Stimulated activated CD4-positive, alpha-beta T cell treated with anti-CD3 and anti-CD28 coated beads, Interleukin-15, amount 100 ng/mL, for 24 hours (primary cell): ENCODE results near the gene GTF3C6.
"Not testable (repeated sequence)": the region's sequence is repeated elsewhere in the genome, so short reads cannot be mapped to it uniquely, and the experiment has no call there.

Experiments used
- DNase-seq: peaks from one replicate; pipeline ENCODE4 v3.0.0-alpha.2; 2020

The GTF3C6 gene, protein sequence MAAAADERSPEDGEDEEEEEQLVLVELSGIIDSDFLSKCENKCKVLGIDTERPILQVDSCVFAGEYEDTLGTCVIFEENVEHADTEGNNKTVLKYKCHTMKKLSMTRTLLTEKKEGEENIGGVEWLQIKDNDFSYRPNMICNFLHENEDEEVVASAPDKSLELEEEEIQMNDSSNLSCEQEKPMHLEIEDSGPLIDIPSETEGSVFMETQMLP

DNA sequence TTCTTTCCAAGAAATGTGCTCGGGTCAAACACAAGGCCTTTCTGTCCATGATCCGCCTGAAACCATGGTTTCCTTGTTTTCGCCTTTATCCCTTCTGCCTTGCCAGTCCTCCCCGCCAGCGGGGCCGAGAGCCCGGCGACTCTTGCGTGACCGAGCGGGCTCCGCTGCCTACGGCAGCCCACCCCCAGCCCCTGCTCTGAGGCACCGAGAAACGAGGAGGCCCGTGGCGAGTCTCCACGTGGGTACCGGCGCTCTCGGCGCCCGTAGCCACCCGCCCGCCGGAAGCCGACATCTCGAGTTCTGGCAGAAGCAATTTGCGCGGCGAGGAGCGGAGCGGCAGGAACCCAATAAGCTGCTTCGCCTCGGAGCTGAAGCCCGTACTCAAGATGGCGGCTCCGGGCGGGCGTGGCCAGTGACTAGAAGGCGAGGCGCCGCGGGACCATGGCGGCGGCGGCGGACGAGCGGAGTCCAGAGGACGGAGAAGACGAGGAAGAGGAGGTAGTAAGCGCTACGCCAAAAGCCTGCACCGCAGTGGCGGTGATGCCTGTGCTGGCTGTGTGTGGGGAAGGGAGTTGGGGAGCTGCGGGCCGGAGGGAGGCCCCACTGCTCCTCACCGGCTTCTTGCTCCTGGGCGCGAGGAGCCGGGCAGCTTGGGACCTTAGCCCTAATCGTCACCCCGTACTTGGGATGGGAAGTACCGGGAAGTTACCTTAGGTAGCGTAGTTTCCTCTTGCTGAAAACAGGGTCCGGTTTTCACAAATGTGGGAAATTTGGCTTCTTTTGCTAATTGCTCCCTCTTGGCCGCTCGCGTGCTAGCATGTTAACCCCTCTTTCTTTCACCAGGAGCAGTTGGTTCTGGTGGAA is at the start of gene GTF3C6:
TSS of gene GTF3C6 (plus strand) at position 378 of the 864 bp plus-strand sequence. CDS start at position 442, 64 bp downstream.
- DNase-seq: peak; percentile 95

DNA sequence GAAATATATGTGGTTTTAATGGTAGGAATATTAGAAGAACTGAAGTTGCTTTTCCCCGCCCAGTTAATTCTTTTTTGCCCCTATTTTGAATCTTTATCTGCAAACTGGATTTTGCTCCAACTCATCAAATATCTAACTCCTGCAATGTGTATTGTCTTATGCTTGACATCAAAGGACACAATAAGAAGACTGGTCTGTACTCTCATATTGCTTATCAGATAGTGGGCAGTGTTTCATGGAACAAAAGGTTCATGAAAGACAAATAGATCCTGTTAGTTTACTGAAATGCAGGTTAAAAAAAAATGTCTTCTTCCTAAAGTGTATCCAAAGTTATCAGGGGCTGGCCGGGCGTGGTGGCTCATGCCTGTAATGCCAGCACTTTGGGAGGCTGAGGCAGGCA is 27.7 kb upstream of the GTF3C6 start:
- DNase-seq: no peak

DNA sequence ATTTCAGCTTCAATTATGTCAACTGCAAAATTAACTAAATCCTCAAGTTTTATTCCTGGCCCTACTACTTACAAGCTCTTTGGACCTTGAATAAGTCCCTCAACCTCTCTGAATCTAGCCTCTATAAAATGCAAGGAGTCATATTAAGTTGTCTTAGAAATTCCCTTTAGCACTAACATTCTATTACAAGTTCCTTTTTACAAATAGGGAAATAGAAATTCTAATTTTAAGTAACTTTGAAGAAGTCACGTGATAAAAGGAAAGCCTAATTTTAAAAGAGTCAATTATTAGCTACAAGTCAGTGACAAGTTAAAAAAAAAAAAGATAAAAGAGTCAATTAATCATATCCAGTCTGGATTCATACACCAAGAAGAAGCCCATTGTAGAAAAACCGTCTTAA is 24.6 kb upstream of the GTF3C6 start:
- DNase-seq: no peak

DNA sequence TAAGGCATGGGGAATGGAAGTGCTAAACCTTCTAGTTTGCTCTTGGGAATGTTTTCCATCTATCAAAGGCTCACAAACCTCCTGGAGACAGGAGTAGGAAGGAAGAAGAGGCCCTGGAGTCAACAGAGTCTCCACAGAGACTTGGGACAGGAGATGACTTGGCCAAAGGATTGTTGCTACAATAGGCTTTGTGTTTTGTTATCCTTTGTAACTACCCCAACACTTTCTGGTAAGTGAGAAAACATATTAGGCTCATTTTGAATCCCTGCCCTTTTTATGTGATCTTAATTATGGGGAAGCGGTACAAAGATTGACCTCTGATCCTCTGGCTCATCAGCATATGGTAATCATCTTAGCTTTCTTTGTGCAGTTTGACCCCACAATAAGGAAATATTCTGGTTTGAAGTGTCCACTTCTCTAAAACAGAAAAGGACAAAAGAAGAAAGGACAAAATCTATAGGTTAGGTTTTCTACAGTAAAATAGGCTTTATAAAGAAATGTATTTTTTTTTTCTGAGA is 24.1 kb upstream of the GTF3C6 start:
- no peak for DNase-seq

- no peak for DNase-seq
These were observed 23.3 kb upstream of the GTF3C6 start for GRCh38 chr6:110935171-110935570.

DNA sequence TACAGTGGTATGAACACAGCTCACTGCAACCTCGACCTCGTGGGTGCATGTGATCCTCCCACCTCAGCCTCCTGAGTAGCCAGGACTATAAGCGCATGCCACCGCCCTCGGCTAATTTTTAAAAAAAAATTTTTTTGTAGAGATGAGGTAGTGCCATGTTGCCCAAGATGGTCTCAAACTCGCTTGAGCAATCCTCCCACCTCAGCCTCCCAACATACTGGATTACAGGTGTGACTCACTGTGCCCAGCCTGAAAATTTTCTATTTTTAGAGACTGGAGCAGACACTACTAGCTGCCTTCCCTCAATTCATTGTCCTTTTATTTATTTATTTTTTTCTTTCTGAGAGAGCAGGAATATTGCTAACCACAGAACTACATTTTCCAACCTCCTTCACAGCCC is 20.3 kb upstream of the GTF3C6 start:
- no peak for DNase-seq

GRCh38 chr6:110939429-110940200 is 18.9 kb upstream of the GTF3C6 start:
- no peak for DNase-seq

DNA sequence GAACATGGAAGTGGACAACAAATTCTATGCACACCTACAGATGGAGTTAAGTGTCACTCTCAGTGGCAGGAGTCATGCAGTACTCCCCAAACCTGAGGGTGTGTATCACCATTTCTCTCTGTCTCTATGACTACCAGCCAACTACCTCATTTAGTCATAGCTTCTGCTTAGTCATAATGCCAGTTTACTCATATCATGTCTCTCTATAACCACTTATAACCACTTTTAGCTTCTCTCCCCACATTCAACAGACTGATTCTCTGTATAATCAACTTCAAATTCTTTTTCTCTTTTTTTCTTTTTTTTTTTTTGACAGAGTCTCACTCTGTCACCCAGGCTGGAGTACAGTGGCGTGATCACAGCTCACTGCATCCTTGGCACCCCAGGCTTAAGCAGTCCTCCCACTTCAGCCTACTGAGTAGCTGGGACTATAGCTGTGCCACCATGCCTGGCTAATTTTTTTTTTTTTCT is 13.8 kb upstream of the GTF3C6 start:
- peak; percentile 61 for DNase-seq

- DNase-seq: no peak
These were observed 12.0 kb upstream of the GTF3C6 start for GRCh38 chr6:110946498-110946897.

DNA sequence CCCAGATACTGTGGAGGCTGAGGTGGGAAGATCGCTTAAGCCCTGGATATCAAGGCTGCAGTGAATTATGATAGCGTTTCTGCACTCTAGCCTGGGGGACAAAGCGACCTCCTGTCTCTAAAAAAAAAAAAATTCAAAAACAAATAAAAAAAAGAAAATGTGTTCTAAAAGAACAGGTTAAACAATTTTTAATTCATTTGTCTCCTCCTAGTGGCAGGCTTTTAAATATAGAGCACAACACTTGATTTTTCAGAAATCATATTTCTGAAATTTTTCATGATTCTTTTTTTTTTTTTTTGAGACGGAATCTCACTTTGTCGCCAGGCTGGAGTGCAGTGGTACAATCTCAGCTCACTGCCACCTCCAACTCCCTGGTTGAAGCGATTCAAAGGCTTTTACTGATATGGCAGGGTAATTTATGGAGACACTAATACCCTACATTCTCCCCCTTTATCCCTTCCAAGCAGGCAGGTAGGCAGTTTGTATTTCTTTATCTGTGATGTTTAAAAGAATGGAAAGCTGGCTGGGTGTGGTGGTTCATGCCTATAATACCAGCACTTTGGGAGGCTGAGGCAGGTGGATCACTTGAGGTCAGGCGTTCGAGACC is 8.7 kb upstream of the GTF3C6 start:
- no peak for DNase-seq

GRCh38 chr6:110950440-110950839 is 8.1 kb upstream of the GTF3C6 start:
- DNase-seq: no peak

DNA sequence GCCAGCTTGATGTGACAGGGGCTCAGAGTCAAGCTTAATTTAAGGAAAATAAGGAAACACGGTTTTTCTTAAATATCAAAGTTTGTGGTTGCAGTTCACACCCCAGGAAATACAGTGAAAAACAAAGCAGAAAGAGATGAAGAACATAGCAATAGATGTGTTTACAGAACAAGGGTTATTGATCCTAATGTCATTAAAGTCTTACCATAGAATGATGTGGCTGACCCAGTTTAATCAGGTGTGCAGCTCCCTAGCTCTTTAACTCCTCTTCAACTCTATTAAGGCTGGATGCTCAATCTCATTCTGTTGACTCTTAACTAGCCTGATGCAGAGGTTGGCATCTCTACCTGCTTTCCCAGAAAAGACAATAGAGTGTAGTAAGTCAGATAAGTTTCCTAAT is 7.5 kb upstream of the GTF3C6 start:
- DNase-seq: no peak

- no peak for DNase-seq
These were observed 6.3 kb upstream of the GTF3C6 start for GRCh38 chr6:110951986-110952794.

DNA sequence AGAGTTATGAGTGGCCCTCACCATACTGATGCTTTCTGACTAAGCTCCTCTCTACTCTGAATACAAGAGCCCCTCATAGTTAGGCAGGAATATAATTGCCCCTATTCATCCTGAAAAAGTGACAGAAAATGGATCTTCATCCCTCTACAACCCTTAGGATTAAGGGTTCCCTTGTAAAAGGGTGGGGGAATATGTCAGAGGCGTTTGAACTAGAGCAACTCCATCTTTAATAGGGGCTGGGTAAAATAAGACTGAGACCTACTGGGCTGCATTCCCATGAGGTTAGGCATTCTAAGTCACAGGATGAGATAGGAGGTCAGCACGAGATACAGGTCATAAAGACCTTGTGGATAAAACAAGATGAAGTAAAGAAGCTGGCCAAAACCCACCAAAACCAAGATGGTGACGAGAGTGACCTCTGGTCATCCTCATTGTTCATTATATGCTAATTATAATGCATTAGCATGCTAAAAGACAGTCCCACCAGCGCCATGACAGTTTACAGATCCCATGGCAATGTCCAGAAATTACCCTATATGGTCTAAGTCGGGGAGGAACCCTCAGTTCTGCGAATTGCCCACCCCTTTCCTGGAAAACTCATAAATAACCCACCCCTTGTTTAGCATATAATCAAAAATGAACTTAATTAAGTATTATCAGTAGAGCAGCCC is 4.7 kb upstream of the GTF3C6 start:
- no peak for DNase-seq

DNA sequence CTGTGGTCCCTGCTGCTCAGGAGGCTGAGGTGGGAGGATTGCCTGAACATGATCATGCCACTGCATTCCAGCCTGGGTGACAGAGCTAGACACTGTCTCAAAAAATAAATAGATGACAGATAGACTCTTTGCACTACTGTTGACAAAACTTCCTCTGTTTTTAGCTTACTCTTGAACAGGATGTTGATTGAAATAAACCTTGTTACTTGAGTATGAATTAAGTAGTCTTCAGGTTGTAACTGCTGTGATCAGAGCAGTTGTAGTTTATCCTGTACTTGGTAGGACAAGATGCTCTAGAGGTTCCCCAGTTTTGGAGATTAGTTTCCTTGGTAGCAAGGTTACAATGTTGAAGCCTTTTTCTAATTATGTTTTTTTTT is 1.5 kb downstream of the GTF3C6 start:
- DNase-seq: no peak

DNA sequence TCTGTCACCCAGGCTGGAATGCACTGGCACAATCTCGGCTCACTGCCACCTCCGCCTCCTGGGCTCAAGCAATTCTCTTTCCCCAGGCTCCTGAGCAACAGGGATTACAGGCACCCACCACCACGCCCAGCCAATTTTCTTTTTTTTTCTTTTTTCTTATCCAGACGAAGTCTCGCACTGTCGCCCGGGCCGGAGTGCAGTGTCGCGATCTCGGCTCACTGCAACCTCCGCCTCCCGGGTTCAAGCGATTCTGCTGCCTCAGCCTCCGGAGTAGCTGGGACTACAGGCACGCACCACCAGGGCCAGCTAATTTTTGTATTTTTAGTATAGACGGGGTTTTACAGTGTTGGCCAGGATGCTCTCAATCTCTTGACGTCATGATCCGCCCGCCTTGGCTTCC is 4.1 kb downstream of the GTF3C6 start:
- DNase-seq: not testable (repeated sequence)

DNA sequence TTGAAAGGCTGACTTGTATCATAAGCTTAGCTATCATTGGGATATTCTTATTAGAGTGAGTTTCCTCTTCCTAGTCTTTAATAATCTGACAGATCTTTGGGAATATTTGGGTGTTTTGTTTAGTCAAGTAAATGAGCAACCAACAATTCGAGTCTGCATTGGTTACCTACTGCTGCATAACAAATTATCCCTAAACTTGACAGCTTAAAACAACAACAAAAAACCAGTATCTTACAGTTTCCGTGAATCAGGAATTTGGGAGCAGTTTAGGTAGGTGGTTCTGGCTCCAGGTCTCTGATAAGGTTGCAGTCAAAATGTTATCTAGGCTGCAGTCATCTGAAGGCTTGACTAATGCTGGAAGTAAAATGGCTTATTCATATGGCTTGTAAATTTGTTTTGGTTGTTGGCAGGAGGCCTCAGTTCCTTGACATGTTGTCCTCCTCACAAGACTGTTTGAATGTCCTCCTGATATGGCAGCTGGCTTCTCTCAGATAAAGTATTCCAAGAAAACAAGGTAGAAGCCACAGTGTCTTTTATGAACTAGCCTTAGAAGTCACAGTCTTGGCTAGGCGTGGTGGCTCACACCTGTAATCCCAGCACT is 7.2 kb downstream of the GTF3C6 start:
- DNase-seq: no peak

GRCh38 chr6:110968661-110969060 is 10.2 kb downstream of the GTF3C6 start:
- DNase-seq: not testable (repeated sequence)

GRCh38 chr6:110971468-110971867 is 13.0 kb downstream of the GTF3C6 start:
- no peak for DNase-seq

- DNase-seq: no peak
These were observed 18.1 kb downstream of the GTF3C6 start for GRCh38 chr6:110976575-110976974.

GRCh38 chr6:110979565-110980101 is 21.1 kb downstream of the GTF3C6 start:
- no peak for DNase-seq
